NCI-H128 (cell line): ENCODE measurements around the gene ID4.
A peak's percentile ranks its signal among the peaks of the same experiment; 100 is the strongest.

Experiments
- DNase-seq: peaks from one replicate; lab custom pipeline; 2025; ENCODE audit not compliant: unreplicated experiment; lab: John Stamatoyannopoulos, UW

The ID4 gene

DNA sequence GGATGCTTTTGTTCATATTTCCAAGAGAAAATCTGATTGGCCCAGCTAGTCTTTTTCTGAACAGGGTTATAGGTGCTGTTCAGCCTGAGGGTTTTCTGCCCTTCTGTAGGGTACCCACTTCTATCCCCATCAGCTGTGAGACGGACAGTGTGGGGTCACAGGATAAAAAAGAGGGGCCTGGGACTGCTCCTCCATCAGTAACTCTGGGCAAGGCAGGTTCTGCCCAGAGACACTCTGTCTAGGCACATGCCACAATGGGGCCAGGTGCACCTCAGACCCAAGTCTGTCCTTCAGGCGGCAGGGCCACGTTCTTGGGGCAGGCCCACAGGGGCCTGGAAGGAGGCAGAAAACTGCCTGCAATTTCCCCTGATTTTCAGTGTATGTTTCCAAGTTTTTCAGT lies 20.0 kb downstream of the ID4 start:
- DNase-seq, result no peak

DNA sequence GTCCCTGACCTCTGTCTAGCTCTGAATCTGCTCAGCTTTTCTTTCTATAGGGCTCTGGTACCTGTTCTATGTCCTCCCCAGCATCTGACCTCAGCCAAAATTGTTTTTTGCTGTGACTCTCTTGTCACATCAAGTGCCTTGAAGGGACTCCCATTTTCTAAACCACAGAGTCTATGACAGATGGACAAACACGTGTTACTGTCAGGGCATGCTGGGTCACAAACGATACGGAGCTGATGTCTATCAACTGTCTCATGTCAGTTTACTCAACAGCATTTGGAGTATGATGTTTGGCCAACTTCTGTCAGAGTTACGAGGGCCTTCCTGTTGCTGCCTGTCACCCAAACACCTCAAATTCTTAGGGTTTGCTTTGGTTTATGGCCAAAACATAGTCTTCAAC lies 20.5 kb downstream of the ID4 start:
- DNase-seq, result no peak

DNA sequence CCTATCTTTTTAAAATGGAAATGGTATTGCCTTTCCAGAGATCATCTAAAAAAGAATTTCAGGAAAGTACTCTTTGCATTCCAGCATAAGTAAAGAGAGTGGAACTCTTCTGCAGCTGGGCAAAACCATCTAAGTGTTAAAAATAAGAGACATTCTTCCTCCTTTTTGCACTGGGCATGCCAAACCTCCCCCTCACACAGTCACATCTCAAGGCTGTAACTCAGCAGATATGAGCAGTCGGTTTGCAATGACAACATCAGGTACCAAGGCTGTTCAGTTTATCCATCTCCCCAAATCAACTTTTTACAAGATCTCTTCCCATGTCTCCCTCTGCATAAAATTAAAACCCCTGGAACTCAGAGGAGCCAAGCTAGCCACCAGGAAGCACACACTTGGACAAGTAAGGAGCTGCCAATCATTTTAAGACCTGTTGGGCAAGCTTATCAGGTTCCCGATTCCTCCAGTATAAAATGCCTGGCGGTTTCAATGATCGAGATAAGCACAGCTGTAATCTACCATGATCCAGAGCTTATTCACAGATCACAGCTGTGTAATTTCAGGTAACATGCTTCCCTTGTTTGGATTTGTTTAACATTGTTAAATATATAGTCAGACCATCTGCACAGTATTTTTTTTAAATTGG lies 23.2 kb downstream of the ID4 start:
- DNase-seq, result no peak

DNA sequence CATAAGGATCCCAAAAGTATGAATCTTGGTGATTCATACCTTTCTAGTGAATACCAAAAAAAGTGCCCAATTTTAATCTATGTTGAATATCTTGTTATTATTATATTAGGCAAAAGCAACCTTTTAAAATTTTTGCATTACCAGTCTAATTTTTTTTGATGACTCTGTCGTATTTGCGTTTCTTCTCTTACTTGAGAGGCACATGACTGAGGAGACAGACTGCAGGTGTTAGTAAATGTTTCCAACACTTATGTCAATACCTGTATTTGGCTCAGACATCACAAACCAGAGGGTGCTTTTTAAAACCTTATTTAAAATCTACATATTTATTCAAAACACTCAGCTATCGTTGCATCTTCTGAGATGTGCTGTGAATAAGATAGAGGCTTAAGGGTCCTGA lies 27.1 kb downstream of the ID4 start:
- no peak for DNase-seq

DNA sequence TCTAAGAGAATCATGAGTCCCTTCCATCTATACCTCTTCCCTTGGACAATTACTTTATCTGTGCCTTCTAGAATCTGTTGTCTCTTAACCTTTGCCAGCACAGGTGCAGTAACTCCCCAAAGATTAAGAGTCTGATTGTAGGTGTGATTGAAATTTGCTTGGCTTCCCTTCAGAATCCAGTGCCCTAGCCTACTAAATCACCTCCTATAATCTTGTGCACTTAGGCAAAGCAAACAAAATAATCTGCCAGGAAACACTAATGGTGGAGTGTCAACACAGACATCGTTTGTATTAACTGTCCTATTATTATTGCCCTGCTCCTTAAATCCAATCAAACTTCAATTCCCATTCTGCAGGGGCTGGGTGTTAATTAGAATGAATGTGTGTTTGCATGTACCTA lies 28.0 kb downstream of the ID4 start:
- no peak for DNase-seq

DNA sequence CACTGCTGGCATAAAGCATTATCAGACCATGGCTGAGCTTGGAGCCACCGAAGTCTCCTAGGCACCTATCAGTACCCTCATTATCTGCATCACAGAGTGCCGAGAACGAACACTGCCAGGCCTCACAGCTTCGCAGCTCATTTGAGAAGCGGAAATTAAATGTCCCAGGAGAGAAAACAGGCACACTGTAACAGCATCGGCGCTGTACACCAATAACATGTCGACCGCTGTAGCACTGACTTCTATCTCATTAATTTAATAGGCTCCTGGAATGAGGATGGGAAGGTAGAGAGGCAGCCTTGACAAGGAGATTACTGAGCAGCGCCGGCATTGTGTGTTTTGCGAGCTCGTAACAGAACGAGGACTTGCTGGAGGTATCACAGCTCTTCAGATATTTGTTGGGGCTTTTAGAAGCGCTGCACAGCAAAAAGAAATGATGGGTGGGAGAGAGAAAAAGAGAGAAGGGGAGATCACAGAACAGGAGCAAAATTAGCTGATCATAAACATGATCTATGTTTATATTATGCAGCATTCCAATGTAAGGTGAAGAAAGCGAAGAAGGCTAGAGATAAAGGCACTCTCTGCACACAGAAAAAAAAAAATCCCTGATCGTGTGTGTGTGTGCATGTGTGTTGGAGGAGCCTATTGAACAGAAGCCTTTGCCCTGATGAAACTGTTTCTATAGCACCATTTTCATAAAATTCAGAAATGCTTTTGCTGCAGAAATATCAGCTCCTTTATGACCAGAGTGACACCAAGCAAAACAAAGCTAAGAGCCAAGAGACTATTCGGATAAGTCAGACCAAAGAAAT lies 29.2 kb downstream of the ID4 start:
- DNase-seq, result no peak

DNA sequence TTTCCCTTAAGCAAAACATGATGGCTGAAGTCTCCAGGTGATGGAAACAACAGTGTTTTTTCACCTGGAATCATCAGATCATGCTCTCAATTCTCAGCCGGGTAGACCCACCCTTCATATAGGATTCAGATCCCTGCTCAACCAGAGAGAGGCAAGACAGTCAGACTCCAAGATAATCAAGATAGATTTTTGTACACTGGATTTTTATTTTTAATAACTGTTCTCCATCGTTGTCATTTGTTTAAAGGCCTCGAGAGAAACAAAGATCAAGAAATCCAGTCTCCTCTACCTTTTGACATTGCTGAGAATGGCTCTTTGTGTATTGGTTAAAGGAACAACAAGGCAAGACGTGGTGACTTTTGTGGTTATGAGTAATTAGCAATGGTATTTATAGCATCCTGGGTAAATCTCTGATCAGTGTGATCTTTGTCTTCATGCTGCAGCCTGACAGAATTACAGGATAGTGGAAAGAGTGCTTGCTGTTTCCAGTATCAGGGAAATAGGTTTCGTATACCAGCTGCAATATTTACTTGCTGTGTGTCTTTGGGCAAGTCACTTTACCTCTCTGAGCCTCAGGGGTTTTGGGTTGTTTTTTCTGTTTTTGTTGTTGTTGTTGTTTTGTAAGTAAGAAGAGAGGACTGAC lies 29.9 kb downstream of the ID4 start:
- no peak for DNase-seq

DNA sequence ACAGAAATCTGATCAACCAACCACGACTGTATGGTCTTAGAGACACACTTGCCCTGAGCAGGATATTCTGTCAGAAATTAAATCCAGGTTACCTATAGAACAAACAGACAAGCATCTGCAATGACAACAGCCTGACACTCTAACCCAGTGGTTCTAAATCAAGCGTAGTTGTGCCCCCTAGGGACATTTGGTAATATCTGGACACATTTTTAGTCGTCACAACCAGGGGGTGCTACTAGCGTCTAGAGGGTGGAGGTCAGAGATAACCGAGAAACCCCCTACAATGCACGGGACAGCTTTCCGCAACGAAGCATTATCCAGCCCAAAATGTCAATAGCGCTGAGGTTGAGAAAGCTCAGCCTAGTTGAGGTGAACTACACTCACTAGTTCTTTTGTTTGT lies 32.3 kb downstream of the ID4 start:
- no peak for DNase-seq

DNA sequence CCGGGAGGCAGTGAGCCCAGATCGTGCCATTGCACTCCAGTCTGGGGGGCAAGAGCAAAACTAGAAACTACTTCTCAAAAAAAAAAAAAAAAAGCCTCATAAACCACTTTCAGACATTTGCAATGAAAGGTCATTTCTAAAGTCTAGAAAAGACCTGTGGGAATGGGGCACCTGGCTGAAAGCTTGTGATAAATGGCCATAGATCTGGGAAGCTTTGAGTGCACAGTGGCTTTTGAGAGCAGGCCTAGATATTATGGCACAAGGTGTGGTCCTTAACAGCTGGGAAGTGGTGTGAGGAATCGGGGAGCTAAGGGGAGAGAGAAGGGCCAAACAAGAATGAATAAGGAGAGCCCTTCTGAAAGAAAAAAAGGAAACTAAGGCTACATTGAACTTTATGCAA lies 33.2 kb downstream of the ID4 start:
- DNase-seq, result no peak

DNA sequence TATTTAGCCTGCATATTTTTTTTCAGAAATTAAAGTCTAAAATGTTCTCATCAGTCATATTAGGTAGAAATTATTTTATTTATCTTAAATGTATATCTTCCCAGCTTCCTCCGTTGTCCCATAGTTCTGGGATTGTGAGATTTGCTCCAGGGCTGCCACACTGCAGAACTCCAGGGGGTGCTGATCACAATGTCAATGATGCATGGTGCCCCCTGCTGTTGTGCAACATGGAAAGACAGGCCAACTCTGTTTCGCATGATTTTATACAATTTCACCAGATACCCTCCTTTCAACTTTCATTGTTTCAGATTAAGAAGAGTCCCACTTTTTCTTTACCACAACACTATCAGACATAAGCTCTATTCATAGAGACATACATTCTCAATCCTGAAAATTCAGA lies 35.9 kb downstream of the ID4 start:
- no peak for DNase-seq

DNA sequence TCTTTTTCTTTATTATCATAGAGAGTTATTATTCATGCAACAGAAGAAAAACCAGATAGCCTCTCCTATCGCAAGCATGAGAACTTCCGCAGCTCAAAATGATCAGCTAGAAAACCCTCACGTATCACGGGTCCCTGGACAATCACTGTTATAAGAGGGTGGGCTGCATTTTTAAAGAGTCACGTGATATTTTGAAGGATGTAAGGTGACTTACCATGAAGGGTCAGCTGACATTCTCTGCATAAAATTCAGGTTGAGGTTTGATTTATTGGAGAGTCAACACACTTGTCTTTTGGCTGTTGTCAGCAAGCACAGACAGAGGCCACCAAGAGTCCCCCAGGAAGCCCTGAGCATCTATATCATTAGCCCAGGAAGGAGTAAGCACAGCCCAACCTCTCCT lies 39.5 kb downstream of the ID4 start:
- no peak for DNase-seq

DNA sequence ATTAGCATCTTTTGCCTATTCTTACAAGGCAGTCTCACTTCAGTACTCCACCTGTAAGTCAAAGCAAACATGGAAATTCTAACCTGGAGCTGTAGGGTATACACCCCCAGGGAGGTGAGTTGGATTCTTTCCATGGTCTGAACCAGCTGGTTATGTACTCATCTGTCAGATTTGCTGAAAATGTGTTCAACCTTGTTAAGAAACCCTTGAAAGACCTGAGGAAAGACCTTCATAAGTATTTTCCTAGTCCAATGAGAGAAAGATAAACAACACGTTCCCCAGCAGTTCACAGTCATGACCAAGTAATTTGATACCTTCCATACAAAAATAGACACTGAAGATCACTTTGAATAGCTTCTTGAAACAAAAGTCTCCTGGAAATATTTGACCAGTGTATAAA lies 42.5 kb downstream of the ID4 start:
- DNase-seq, result peak; percentile 81

DNA sequence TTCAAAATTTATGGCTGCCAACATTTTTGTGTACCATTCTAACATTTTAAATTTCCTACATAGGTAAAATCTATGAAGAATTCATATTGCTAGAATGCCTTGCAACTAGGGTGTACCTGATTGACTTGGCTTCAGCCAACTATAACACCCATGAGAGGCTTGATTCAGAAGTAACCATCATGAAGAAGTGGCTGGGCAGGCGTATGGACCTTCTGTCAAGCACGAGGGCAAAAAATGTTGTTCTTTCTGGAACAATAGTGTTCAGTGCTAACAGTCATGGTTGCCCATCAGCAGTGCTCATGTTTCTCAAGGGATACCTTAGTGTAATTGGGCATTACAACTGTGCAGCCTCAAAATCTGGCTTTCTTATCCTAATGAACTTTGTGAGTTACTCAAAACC lies 42.9 kb downstream of the ID4 start:
- DNase-seq, result peak; percentile 65

DNA sequence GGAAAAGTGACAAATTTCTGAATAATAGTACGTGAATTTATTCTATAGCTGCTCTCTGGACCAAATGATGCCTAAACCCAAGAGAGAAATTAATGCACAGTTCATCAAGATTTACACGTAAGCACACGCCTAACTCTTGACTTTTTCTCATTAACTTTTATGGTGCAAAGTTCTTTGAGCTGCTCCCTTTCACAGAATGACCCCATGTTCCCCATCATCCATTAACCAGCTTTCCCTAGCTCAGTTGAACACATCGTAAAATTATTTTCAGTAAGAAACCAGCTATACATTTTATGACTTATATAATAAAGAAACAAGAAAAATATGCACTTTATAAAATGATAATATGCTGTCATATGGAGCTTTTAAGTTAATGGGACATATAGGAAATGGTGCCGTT lies 54.3 kb downstream of the ID4 start:
- DNase-seq, result no peak
